ENCODE results near the gene BFSP2. TPM values are rescaled to one million over a fixed set of nuclear protein-coding genes. Genes with fewer than 3 reads are reported as not detected.

The BFSP2 gene
- total RNA-seq, 4 donors from 2014 or later: not detected

- H3K4me1 ChIP-seq: peaks cover 26 to 29% of the 10 kb centered on the region in 2 donors
- DNase-seq (no peak), ATAC-seq (no peak)
- no peak for TF ChIP-seq POLR2A (IDR thresholded peaks at IDR 0.05)
- TF ChIP-seq, protein P1, sequence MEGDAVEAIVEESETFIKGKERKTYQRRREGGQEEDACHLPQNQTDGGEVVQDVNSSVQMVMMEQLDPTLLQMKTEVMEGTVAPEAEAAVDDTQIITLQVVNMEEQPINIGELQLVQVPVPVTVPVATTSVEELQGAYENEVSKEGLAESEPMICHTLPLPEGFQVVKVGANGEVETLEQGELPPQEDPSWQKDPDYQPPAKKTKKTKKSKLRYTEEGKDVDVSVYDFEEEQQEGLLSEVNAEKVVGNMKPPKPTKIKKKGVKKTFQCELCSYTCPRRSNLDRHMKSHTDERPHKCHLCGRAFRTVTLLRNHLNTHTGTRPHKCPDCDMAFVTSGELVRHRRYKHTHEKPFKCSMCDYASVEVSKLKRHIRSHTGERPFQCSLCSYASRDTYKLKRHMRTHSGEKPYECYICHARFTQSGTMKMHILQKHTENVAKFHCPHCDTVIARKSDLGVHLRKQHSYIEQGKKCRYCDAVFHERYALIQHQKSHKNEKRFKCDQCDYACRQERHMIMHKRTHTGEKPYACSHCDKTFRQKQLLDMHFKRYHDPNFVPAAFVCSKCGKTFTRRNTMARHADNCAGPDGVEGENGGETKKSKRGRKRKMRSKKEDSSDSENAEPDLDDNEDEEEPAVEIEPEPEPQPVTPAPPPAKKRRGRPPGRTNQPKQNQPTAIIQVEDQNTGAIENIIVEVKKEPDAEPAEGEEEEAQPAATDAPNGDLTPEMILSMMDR (IDR thresholded peaks at IDR 0.05 in 4 of 5, conservative IDR thresholded peaks at IDR 0.05 in 1 of 5): no peak
- no peaks in the 10 kb centered on the region for H3K36me3 ChIP-seq
- H3K9me3 ChIP-seq: no peaks in the 10 kb centered on the region
- H3K27ac ChIP-seq: no peak overlapping the region
- in situ Hi-C loops (cut with MboI; ENCODE audit: low sequenced_read_pairs in 4 of 4): loop anchor here in 1 of 4 donors (10.0 kb wide), 1 partner anchor 114 kb away; the partner anchor contains the start of gene CDV3
- no peaks in the 10 kb centered on the region for H3K27me3 ChIP-seq
- no peak overlapping the region for H3K4me3 ChIP-seq
- intact Hi-C loops (cut with DNase I; ENCODE audit: low total_unique reads): no loop called here
Observed at GRCh38 chr3:133460809-133461208, 61.0 kb downstream of the BFSP2 start.

DNA sequence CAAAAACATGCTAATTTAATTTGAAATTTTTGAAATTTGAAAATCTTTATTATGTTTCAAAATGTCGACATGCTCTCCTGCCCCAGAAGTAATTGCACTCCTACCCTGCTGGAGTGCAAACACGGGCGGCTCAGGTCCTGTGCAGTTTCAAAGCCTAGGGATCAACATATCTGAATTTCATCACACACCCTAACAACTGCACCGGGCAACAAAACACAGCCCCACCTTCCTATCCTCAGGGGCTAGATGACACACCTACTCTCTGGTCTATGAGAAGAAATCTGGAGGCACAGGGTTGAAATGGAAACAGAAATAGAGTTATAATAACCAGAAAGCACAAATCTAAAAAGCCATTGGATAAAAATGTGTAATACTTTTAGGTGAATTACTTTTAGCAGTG lies 61.4 kb downstream of the BFSP2 start:
- no peak overlapping the region for H3K4me3 ChIP-seq
- in situ Hi-C loops (cut with MboI; ENCODE audit: low sequenced_read_pairs in 4 of 4) (loop anchor here in 1 of 4 donors (10.0 kb wide), 1 partner anchor 114 kb away; the partner anchor contains the start of gene CDV3), intact Hi-C loops (cut with DNase I; ENCODE audit: low total_unique reads) (no loop called here)
- ATAC-seq (no peak), DNase-seq (no peak)
- no peaks in the 10 kb centered on the region for H3K27me3 ChIP-seq
- no peaks in the 10 kb centered on the region for H3K9me3 ChIP-seq
- no peak for TF ChIP-seq POLR2A (IDR thresholded peaks at IDR 0.05)
- TF ChIP-seq, protein P1 (IDR thresholded peaks at IDR 0.05 in 4 of 5, conservative IDR thresholded peaks at IDR 0.05 in 1 of 5): no peak
- peaks cover 26 to 29% of the 10 kb centered on the region in 2 donors for H3K4me1 ChIP-seq
- H3K36me3 ChIP-seq: no peaks in the 10 kb centered on the region
- H3K27ac ChIP-seq: no peak overlapping the region

- ATAC-seq (no peak), DNase-seq (no peak)
- intact Hi-C loops (cut with DNase I; ENCODE audit: low total_unique reads) (no loop called here), in situ Hi-C loops (cut with MboI; ENCODE audit: low sequenced_read_pairs in 4 of 4) (loop anchor here in 1 of 4 donors (10.0 kb wide), 1 partner anchor 111 kb away; the partner anchor contains the start of gene CDV3)
- H3K27ac ChIP-seq: no peak overlapping the region
- TF ChIP-seq, protein P1 (IDR thresholded peaks at IDR 0.05 in 4 of 5, conservative IDR thresholded peaks at IDR 0.05 in 1 of 5): no peak
- TF ChIP-seq POLR2A (IDR thresholded peaks at IDR 0.05): no peak
- no peak overlapping the region for H3K4me3 ChIP-seq
- H3K27me3 ChIP-seq: no peaks in the 10 kb centered on the region
- peaks cover 37 to 42% of the 10 kb centered on the region in 2 donors for H3K4me1 ChIP-seq
- H3K36me3 ChIP-seq: no peaks in the 10 kb centered on the region
- no peaks in the 10 kb centered on the region for H3K9me3 ChIP-seq
Observed at GRCh38 chr3:133463347-133463860, 63.5 kb downstream of the BFSP2 start.

GRCh38 chr3:133464573-133464972 lies 64.7 kb downstream of the BFSP2 start:
- H3K27me3 ChIP-seq: no peaks in the 10 kb centered on the region
- intact Hi-C loops (cut with DNase I; ENCODE audit: low total_unique reads): no loop called here
- in situ Hi-C loops (cut with MboI; ENCODE audit: low sequenced_read_pairs in 4 of 4): loop anchor here in 1 of 4 donors (10.0 kb wide), 1 partner anchor 110 kb away; the partner anchor contains the start of gene CDV3
- no peaks in the 10 kb centered on the region for H3K9me3 ChIP-seq
- H3K27ac ChIP-seq: no peak overlapping the region
- no peak overlapping the region for H3K4me3 ChIP-seq
- no peaks in the 10 kb centered on the region for H3K36me3 ChIP-seq
- no peak for ATAC-seq
- peaks cover 29 to 35% of the 10 kb centered on the region in 2 donors for H3K4me1 ChIP-seq
- TF ChIP-seq POLR2A (IDR thresholded peaks at IDR 0.05): no peak
- TF ChIP-seq, protein P1 (IDR thresholded peaks at IDR 0.05 in 4 of 5, conservative IDR thresholded peaks at IDR 0.05 in 1 of 5): no peak
- no peak for DNase-seq

Measured in gastrocnemius medialis (tissue), 4 donors.